22Rv1 (cell line): Measurements from ENCODE around the gene NUP188.

Experiments
- CTCF ChIP-seq: fragments of 450-650 bp; IDR thresholded peaks from 2 replicates; pipeline ENCODE4 v1.5.1; 2017; ENCODE audit warnings: mild to moderate bottlenecking
- ZFX ChIP-seq: fragments of 450-650 bp; IDR thresholded peaks from 2 replicates; pipeline ENCODE4 v1.6.1; 2017; ENCODE audit warnings: antibody characterized with exemption, borderline replicate concordance

GRCh38 chr9:128917151-128917849, 30.2 kb upstream of the NUP188 start:
- no peak for TF ChIP-seq CTCF
- TF ChIP-seq ZFX, result no peak
